BE2C (cell line): Measurements from ENCODE around the gene OSM.

Experiments
- DNase-seq: peaks from one replicate; pipeline ENCODE4 v3.0.0-alpha.2; 2020
- H3K27me3 ChIP-seq: fragments of 250-450 bp; sonication (Bioruptor Pico); 2 replicates; pipeline ENCODE4 v1.5.1; 2020; ENCODE audit warnings: mild to moderate bottlenecking
- H3K36me3 ChIP-seq: fragments of 250-450 bp; sonication (Bioruptor Pico); 2 replicates; pipeline ENCODE4 v1.5.1; 2020; ENCODE audit warnings: mild to moderate bottlenecking
- H3K4me1 ChIP-seq: fragments of 250-450 bp; sonication (Bioruptor Pico); 2 replicates; pipeline ENCODE4 v1.5.1; 2020
- H3K4me3 ChIP-seq: 2 replicates; pipeline ENCODE4 v1.5.1; 2011; ENCODE audit warnings: low read depth, low read length
- H3K9me3 ChIP-seq: fragments of 250-450 bp; sonication (Bioruptor Pico); 2 replicates; pipeline ENCODE4 v1.5.1; 2020
- TF ChIP-seq, protein P1 (sequence below): IDR thresholded peaks from 2 replicates; pipeline ENCODE4 v1.5.1; 2012; ENCODE audit warnings: mild to moderate bottlenecking, low read depth, low read length

The OSM gene

DNA sequence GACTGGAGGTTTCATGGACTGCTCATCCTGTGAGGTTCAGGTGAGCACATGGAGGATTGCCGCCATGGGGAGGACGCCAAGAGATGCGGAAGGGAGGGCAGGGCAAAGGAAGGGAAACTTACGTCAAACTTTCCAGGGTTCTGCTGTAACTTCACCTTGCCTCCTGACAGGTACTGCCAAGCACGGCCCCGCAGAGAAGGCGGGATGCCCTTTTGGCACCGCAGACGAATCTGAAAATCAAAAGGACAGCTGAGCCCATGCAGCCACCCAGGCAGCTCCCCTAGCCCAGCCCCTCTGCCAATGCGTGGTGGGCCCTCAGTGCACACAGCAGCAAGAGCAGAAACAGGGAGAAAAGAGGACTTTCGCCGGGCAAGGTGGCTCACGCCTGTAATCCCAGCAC is 32.7 kb upstream of the OSM start:
- Histone ChIP-seq H3K4me1 (peaks cover 9% of the 10 kb centered on the region), H3K9me3 (no peaks in the 10 kb centered on the region), H3K27me3 (no peaks in the 10 kb centered on the region), H3K4me3 (no peak overlapping the region), H3K36me3 (no peaks in the 10 kb centered on the region)
- TF ChIP-seq, protein P1, sequence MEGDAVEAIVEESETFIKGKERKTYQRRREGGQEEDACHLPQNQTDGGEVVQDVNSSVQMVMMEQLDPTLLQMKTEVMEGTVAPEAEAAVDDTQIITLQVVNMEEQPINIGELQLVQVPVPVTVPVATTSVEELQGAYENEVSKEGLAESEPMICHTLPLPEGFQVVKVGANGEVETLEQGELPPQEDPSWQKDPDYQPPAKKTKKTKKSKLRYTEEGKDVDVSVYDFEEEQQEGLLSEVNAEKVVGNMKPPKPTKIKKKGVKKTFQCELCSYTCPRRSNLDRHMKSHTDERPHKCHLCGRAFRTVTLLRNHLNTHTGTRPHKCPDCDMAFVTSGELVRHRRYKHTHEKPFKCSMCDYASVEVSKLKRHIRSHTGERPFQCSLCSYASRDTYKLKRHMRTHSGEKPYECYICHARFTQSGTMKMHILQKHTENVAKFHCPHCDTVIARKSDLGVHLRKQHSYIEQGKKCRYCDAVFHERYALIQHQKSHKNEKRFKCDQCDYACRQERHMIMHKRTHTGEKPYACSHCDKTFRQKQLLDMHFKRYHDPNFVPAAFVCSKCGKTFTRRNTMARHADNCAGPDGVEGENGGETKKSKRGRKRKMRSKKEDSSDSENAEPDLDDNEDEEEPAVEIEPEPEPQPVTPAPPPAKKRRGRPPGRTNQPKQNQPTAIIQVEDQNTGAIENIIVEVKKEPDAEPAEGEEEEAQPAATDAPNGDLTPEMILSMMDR, result no peak
- DNase-seq, result no peak

DNA sequence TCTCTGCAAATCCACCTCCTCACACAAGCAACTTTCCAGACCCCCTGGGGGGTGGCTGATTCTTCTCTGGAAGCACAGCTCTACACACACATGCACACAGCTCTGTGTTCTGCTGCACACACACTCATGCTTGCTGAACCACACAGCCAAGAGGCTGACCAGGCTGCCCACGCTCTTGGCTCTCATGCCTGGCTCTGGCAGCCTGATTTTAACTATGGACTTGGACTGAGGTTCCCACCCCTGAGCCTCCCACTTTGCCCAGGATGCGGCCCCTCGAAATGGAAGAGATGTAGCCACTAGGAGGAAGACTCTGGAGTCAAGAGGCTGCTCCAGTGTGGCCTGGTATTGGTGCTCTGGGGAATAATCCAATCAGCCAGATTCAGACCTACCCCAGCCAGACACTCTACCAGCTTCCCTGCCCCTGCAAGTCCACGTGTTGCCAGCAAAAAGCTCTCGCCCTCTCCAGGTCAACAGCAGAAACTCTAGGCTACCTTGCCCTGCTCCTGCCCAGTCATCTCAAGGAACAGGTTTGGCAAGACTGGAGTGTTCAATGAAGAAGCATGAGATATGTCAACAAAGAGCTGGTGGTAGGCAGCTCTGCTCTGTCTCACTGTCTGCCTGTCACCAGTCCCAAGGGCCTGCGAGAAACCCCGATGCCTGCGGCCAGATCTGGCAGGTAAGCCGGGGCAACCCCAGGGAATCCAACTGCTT is 31.5 kb upstream of the OSM start:
- Histone ChIP-seq H3K36me3 (no peaks in the 10 kb centered on the region), H3K27me3 (no peaks in the 10 kb centered on the region)
- DNase-seq, result peak; percentile 43

DNA sequence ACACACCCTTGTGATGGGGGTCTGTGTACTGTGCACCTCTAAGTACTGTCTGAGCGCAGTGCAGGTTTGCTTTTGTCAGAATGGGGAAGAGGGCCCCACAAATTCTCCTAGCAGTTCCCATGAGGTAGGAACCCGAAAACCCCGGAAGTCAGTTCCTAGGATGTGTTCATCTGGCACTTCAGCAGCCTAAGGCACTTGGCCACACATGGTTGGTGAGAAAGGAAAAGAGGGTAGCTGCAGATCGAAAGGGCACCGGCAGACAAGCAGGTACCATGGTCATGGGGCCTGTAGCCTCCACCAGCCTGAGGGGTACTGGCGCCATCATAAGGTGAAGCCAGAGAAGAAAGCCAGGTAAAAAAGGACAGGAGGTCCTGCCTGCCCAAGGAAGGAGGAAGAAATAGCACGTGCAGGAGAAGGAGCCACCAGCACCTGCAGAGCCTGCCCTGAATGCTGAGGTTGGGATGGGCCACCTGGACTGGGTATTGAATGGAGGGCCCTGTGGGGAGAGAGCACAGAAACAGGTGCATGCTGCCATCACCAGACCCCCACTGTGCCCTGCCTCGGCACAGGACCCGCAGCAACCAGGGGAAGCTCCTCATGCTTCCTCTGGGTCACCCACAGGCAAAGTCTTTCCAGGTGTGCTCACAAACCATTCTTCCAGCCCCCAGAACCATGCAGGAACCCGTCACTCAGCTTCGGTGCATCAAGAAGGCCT is 30.8 kb upstream of the OSM start:
- H3K4me1 ChIP-seq, result peaks cover 9% of the 10 kb centered on the region
- no peaks in the 10 kb centered on the region for H3K36me3 ChIP-seq

More for the DNA sequence above, 31.5 kb upstream of the OSM start:
- TF ChIP-seq, protein P1, result 0 out of 2 replicates have a peak, but pooled peaks have one; percentile 13
- no peak overlapping the region for H3K4me3 ChIP-seq
- H3K9me3 ChIP-seq, result no peaks in the 10 kb centered on the region
- H3K4me1 ChIP-seq, result peaks cover 9% of the 10 kb centered on the region

DNA sequence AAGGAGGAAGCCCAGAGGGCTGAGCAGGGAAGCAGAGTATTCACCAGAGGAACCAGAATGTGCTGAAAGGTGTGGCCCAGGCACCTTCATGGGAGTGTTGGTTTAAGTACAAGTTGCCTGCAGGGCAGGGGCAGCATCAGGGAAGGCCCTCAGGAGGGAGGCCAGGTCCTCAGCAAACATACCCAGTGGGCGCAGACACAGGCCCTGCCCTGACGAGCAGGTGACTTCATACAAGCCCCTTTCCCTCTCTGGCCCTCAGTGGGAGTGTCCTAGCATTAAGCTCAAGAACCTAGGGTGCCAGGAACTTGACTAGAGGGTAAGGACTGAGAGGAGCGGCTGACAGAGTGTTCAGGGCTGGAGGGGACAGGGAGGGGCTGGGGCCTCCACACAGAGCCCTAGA is 30.2 kb upstream of the OSM start:
- Histone ChIP-seq H3K4me1 (peaks cover 9% of the 10 kb centered on the region), H3K9me3 (no peaks in the 10 kb centered on the region), H3K36me3 (no peaks in the 10 kb centered on the region), H3K27me3 (no peaks in the 10 kb centered on the region), H3K4me3 (no peak overlapping the region)
- DNase-seq, result no peak
- TF ChIP-seq, protein P1, result no peak

More for the DNA sequence above, 30.8 kb upstream of the OSM start:
- TF ChIP-seq, protein P1, result no peak
- no peaks in the 10 kb centered on the region for H3K9me3 ChIP-seq
- no peaks in the 10 kb centered on the region for H3K27me3 ChIP-seq
- no peak overlapping the region for H3K4me3 ChIP-seq
- DNase-seq, result no peak

DNA sequence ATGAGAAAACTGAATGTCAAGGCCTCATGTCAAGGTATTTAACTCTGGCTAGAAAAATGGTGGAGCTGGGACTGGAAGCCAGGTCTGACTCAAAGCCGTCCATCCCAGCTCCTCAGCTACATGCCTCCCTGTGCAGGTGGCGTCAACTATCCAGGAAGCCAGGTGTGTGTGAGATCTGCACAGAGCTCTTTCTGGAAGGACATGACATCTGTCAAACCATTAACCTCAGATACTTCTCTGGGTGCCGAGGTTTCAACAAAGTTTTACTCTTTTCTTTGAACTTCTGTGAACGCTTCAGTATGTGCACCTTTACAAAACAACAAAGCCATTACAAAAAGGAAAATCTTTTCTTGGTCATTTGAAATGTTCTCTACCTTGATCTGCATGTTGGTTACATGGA is 29.7 kb upstream of the OSM start:
- Histone ChIP-seq H3K4me3 (no peak overlapping the region), H3K36me3 (no peaks in the 10 kb centered on the region), H3K4me1 (peaks cover 9% of the 10 kb centered on the region), H3K27me3 (no peaks in the 10 kb centered on the region), H3K9me3 (no peaks in the 10 kb centered on the region)
- TF ChIP-seq, protein P1, result no peak
- no peak for DNase-seq

DNA sequence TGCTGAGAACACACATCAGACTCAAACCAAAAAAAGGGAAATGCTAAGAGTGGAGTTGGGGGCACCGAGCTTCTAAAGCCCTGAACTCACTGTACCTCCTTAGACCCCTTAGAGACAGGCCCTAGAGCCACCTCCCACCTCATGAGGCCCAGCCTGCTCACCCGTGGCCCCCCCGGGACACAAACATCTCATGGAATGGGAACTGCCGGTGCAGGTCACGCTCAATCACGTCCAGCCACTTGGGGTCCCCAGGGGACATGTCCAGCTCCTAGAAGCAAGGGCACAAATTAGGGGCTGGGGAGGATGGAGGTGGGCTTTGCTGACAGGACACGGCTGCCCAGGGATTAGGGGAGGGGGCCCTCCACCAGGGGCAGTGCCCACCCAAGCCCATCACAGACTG is 28.9 kb upstream of the OSM start:
- DNase-seq, result no peak
- TF ChIP-seq, protein P1, result no peak
- Histone ChIP-seq H3K9me3 (no peaks in the 10 kb centered on the region), H3K4me3 (no peak overlapping the region), H3K27me3 (no peaks in the 10 kb centered on the region), H3K4me1 (peaks cover 14% of the 10 kb centered on the region), H3K36me3 (no peaks in the 10 kb centered on the region)
